ENCODE data around the gene RAB30.

RAB30 gene

GRCh38 chr11:82936261-82936660 lies 135.4 kb downstream of the RAB30 start:
- no peak for DNase-seq

DNA sequence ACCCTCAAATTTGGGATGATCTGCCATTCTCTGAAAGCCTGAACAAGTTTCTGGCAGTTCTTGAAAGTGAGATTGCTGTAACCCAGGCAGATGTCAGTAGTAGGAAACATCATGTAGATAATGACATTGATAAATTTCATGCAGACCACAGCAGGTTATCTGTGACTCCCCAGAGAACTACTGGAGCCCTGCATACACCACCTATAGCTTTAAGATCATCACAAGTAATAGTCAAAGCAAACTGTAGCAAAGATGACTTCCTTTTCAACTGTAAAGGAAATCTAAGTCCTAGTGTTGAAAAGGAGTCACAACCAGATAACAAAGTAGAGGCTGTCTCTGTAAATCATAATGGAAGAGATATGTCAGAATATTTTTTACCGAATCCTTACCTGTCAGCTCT lies 139.1 kb downstream of the RAB30 start:
- peak; percentile 69 for DNase-seq

GRCh38 chr11:82930734-82931133 lies 141.0 kb downstream of the RAB30 start:
- peak; percentile 72 for DNase-seq

GRCh38 chr11:82930229-82930628 lies 141.5 kb downstream of the RAB30 start:
- DNase-seq, result peak; percentile 72

GRCh38 chr11:82929121-82929520 lies 142.6 kb downstream of the RAB30 start:
- no peak for DNase-seq

- DNase-seq, result peak; percentile 91
Measured at GRCh38 chr11:82927264-82927880, 144.3 kb downstream of the RAB30 start.

DNA sequence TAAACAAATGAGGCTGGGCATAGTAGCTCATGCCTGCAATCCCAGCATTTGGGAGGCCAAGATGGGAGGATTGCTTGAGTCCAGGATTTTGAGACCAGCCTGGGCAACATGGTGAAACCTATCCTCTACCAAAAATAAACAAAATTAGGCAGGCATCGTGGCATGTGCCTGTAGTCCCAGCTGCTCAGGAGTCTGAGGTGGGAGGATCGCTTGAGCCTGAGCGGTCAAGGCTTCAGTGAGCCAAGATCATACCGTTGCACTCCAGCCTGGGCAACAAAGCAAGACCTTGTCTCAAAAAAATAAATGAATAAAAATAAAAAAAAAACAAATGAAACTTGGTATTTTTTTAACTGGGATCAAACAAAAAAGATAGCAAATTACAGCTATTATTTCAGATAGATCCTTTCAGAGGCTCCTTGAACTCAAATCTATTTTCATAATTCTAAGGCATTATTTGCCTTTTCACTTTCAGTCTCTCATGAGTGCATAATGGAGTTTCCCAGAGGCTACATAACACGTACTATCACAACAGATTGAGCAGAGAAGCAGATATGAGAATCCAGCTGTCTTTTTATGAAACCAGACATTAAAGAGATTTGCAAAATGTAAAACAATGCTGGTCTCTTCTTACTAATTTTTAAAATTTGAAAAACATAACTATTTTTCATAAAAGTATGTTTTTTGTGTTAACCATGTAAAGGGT lies 147.0 kb downstream of the RAB30 start:
- no peak for DNase-seq
